Gastrocnemius medialis (tissue), 4 donors: ENCODE data around the gene KRTAP3-1. TPM values are rescaled to one million over a fixed set of nuclear protein-coding genes. Genes with fewer than 3 reads are reported as not detected.

Source experiments
- ATAC-seq, 2 donors: fragments of 150-250 bp; one replicate each; pipeline ENCODE4 v1.9.1; 2016
- DNase-seq, 2 donors: peaks; one replicate each; pipeline ENCODE4 v3.0.0-alpha.2; 2019
- H3K27ac ChIP-seq, 4 donors: fragments of 200-600 bp; sonication (generic); 1 replicate in 1 of 4; 2 replicates in 3 of 4; pipeline ENCODE4 v1.5.1; 2016 to 2018; ENCODE audit warnings: mild to moderate bottlenecking in 2 of 4, moderate library complexity in 1 of 4
- H3K27me3 ChIP-seq, 3 donors: fragments of 200-600 bp; sonication (generic) in 2 of 3; 1 replicate in 1 of 3; 2 replicates in 2 of 3; pipeline versions ENCODE4 v1.5.1 to v1.6.0; 2016 to 2019; ENCODE audit warnings: mild to moderate bottlenecking in 1 of 3, moderate library complexity in 1 of 3
- H3K36me3 ChIP-seq, 2 donors: fragments of 200-600 bp; sonication (generic) in 1 of 2; one replicate each; pipeline ENCODE4 v1.5.1; 2017 to 2018
- H3K4me1 ChIP-seq, 2 donors: fragments of 200-600 bp; sonication (generic) in 1 of 2; one replicate each; pipeline ENCODE4 v1.5.1; 2016 to 2017; ENCODE audit warnings: mild to moderate bottlenecking in 2 of 2
- H3K4me3 ChIP-seq, 4 donors: fragments of 200-600 bp; sonication (generic) in 3 of 4; 1 replicate in 1 of 4; 2 replicates in 3 of 4; pipeline ENCODE4 v1.5.1; 2016 to 2019; ENCODE audit warnings: mild to moderate bottlenecking in 2 of 4
- H3K9me3 ChIP-seq, 3 donors: fragments of 200-600 bp; sonication (generic) in 2 of 3; 1 replicate in 1 of 3; 2 replicates in 2 of 3; pipeline ENCODE4 v1.5.1; 2016 to 2019
- POLR2A ChIP-seq, 2 donors: fragments of 450-650 bp; IDR thresholded peaks; one replicate each; pipeline ENCODE4 v1.6.1; 2017; ENCODE audit warnings: antibody characterized with exemption in 2 of 2, mild to moderate bottlenecking in 2 of 2, moderate library complexity in 2 of 2
- in situ Hi-C, 4 donors: fragments of 200-750 bp; cut with MboI; loops; one replicate each; pipeline versions ENCODE4 v1.15.0 to v1.8.0; 2017; ENCODE audit warnings: low sequenced_read_pairs in 4 of 4
- intact Hi-C: fragments of 100-400 bp; cut with DNase I; formaldehyde crosslinking; loops from one replicate; pipeline ENCODE4 v1.15.1; 2023; ENCODE audit warnings: low total_unique reads
- total RNA-seq, 4 donors: library from RNA; depleted of rRNA; stranded (reverse); fragments of >200 nt; gene quantifications; one replicate each; pipeline versions ENCODE4 v1.1.0 to v1.2.3, GENCODE V29; 2016
- TF ChIP-seq, protein P1 (sequence below), 5 experiments: fragments of 450-650 bp in 3 of 5; fragments of 200-600 bp in 2 of 5; sonication (generic) in 2 of 5; IDR thresholded peaks in 4 of 5; conservative IDR thresholded peaks in 1 of 5; 1 replicate in 4 of 5; 2 replicates in 1 of 5; pipeline ENCODE4 v1.5.1; 2016 to 2019; ENCODE audit warnings: antibody characterized with exemption in 5 of 5, mild to moderate bottlenecking in 3 of 5, moderate library complexity in 3 of 5

The KRTAP3-1 gene
- total RNA-seq, 4 donors from 2014 or later: not detected

DNA sequence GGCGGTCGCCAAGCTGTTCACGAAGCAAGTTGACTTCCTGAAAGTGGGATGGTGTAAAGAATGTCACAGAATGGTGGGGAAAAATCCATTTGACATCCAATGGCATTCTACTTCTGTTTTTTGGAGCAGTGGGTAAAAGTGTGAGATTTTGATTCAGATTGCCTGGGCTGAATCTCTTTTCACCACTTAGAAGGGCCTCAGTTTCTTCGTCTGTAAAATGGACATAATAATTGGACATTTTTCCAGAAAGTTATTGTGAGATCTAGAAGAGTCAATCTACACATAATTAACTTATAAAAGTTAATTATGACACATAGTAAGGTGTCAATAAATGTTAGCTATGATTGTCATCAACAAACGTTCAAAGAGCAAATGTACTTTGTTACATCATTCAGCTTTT is 27.8 kb downstream of the KRTAP3-1 start:
- DNase-seq: no peak
- intact Hi-C loops (loop anchor here (2.0 kb wide), 2 partner anchors 28 to 70 kb away; no protein-coding TSS in a partner anchor), in situ Hi-C loops (no loop called here)
- no peaks in the 10 kb centered on the region for H3K27me3 ChIP-seq
- no peak overlapping the region for H3K4me3 ChIP-seq
- peak overlapping the region in 1 of 4 donors; percentile 58 for H3K27ac ChIP-seq
- H3K4me1 ChIP-seq: peaks cover 0 to 5% of the 10 kb centered on the region in 2 donors
- H3K9me3 ChIP-seq: no peaks in the 10 kb centered on the region
- TF ChIP-seq, protein P1, sequence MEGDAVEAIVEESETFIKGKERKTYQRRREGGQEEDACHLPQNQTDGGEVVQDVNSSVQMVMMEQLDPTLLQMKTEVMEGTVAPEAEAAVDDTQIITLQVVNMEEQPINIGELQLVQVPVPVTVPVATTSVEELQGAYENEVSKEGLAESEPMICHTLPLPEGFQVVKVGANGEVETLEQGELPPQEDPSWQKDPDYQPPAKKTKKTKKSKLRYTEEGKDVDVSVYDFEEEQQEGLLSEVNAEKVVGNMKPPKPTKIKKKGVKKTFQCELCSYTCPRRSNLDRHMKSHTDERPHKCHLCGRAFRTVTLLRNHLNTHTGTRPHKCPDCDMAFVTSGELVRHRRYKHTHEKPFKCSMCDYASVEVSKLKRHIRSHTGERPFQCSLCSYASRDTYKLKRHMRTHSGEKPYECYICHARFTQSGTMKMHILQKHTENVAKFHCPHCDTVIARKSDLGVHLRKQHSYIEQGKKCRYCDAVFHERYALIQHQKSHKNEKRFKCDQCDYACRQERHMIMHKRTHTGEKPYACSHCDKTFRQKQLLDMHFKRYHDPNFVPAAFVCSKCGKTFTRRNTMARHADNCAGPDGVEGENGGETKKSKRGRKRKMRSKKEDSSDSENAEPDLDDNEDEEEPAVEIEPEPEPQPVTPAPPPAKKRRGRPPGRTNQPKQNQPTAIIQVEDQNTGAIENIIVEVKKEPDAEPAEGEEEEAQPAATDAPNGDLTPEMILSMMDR (IDR thresholded peaks at IDR 0.05 in 4 of 5, conservative IDR thresholded peaks at IDR 0.05 in 1 of 5): no peak
- TF ChIP-seq POLR2A (IDR thresholded peaks at IDR 0.05): no peak
- H3K36me3 ChIP-seq: no peaks in the 10 kb centered on the region
- ATAC-seq: no peak

DNA sequence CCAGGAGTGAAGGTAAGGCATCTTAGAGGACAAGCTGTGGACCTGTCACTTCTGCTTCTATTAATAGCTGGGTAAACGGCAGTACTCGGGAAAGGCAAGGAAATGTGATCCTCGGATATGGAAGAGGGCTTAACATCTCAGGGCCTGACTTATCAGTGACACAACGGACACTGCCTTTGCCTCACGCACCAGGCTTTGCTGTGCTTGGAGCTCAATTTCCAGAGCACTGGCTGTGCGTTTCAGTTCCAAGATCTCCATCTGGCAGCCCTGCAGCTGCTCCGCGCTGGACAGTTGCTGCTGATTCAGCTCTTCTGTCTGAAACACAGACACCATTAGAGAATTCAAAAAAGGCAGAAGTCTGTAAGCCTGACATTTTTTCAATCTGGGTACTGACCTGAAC is 28.3 kb downstream of the KRTAP3-1 start:
- H3K27me3 ChIP-seq: no peaks in the 10 kb centered on the region
- in situ Hi-C loops (no loop called here), intact Hi-C loops (loop anchor here (2.0 kb wide), 2 partner anchors 28 to 70 kb away; no protein-coding TSS in a partner anchor)
- peak overlapping the region in 1 of 4 donors; percentile 58 for H3K27ac ChIP-seq
- DNase-seq (peak; percentile 19 to 25), ATAC-seq (peak; percentile 73 to 95)
- H3K4me1 ChIP-seq: peaks cover 0 to 5% of the 10 kb centered on the region in 2 donors
- H3K4me3 ChIP-seq: no peak overlapping the region
- TF ChIP-seq, protein P1 (IDR thresholded peaks at IDR 0.05 in 4 of 5, conservative IDR thresholded peaks at IDR 0.05 in 1 of 5): no peak
- TF ChIP-seq POLR2A (IDR thresholded peaks at IDR 0.05): no peak
- H3K36me3 ChIP-seq: no peaks in the 10 kb centered on the region
- H3K9me3 ChIP-seq: no peaks in the 10 kb centered on the region

DNA sequence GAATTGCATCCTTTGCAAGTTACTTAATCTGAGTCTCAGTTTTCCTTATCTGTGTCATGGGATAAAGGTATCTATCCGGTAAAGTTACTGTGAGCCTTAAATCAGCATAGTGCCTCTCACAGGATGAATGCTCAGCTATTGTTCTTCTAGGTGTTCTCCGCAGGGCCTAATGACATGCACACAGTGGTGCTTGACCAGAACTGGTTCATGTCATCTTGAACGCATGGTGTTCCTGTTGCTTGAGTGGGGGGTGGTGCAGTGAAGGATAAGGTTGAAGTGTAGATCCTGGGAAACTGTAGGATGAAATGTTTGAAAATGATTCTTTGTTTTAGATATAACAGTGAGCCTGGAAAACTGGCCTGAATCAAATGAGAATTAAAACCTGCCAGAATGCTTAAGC is 28.8 kb downstream of the KRTAP3-1 start:
- in situ Hi-C loops (no loop called here), intact Hi-C loops (loop anchor here (2.0 kb wide), 2 partner anchors 27 to 69 kb away; no protein-coding TSS in a partner anchor)
- Histone ChIP-seq H3K4me1 (peaks cover 0 to 5% of the 10 kb centered on the region in 2 donors), H3K27ac (no peak overlapping the region), H3K4me3 (no peak overlapping the region), H3K9me3 (no peaks in the 10 kb centered on the region), H3K36me3 (no peaks in the 10 kb centered on the region), H3K27me3 (no peaks in the 10 kb centered on the region)
- no peak for DNase-seq
- TF ChIP-seq, protein P1 (IDR thresholded peaks at IDR 0.05 in 4 of 5, conservative IDR thresholded peaks at IDR 0.05 in 1 of 5): no peak
- TF ChIP-seq POLR2A (IDR thresholded peaks at IDR 0.05): no peak
- ATAC-seq: no peak

DNA sequence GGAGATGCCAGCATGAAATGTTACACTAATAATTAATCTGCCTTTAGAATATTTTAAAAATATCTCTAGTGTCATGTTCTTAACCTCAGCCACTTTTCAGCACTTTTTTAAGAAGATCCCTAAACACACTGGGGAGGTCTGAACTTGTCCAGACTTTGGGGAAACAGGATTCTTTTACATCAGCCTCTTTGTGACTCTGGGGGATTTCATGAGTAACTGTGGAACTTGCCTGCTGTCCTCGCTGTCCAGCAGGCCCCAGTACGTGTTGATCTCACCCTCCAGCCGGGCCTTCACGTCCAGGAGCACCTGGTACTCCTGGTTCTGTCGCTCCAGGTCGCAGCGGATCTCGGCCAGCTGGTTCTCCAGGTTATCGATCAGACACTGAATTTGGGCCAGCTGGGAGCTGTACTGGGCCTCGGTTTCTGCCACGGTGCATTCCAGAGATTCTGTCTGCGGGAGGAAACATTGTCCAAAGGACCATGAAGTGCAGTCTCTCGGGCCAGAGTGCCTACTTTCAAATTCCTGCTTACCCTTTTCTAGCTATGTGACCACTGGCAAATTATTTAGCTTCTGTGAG is 30.3 kb downstream of the KRTAP3-1 start:
- Histone ChIP-seq H3K4me1 (peaks cover 0 to 5% of the 10 kb centered on the region in 2 donors), H3K27ac (no peak overlapping the region), H3K27me3 (no peaks in the 10 kb centered on the region), H3K9me3 (no peaks in the 10 kb centered on the region), H3K36me3 (no peaks in the 10 kb centered on the region), H3K4me3 (no peak overlapping the region)
- DNase-seq: no peak
- no peak for ATAC-seq
- intact Hi-C loops (no loop called here), in situ Hi-C loops (no loop called here)
- TF ChIP-seq, protein P1 (IDR thresholded peaks at IDR 0.05 in 4 of 5, conservative IDR thresholded peaks at IDR 0.05 in 1 of 5): no peak
- TF ChIP-seq POLR2A (IDR thresholded peaks at IDR 0.05): no peak
